CD14-positive monocyte (primary cell): ENCODE measurements around the gene STX18. TPM values are rescaled to one million over a fixed set of nuclear protein-coding genes. Genes with fewer than 3 reads are reported as not detected.
"Not testable (repeated sequence)": the region's sequence is repeated elsewhere in the genome, so short reads cannot be mapped to it uniquely, and the experiment has no call there.

Experiments
- DNase-seq, 3 donors: peaks; one replicate each; pipeline ENCODE4 v3.0.0-alpha.2; 2011 to 2022
- H2AFZ ChIP-seq: 2 replicates; pipeline ENCODE4 v1.6.0; 2012; ENCODE audit warnings: mild to moderate bottlenecking, low read depth, low read length, inconsistent platforms; ENCODE audit not compliant: insufficient read depth, poor library complexity, severe bottlenecking
- H3K27ac ChIP-seq, 2 donors: 1 replicate in 1 of 2; 2 replicates in 1 of 2; pipeline ENCODE4 v1.5.1; 2012 to 2013; ENCODE audit warnings: low read length in 2 of 2, control low read depth in 1 of 2, inconsistent platforms in 1 of 2, low read depth in 1 of 2, mild to moderate bottlenecking in 1 of 2
- H3K27me3 ChIP-seq, 2 donors: one replicate each; pipeline versions ENCODE4 v1.6.0 to v1.6.1; 2011 to 2013; ENCODE audit warnings: low read length in 2 of 2; ENCODE audit not compliant: control insufficient read depth in 2 of 2, insufficient read depth in 2 of 2
- H3K36me3 ChIP-seq, 2 donors: replicated peaks in 1 of 2; 1 replicate in 1 of 2; 2 replicates in 1 of 2; pipeline versions ENCODE4 v1.5.1 to v1.6.1; 2012 to 2013; ENCODE audit warnings: low read length in 2 of 2, control low read depth in 1 of 2, inconsistent platforms in 1 of 2, mild to moderate bottlenecking in 1 of 2; ENCODE audit not compliant: insufficient read depth in 2 of 2, control insufficient read depth in 1 of 2
- H3K4me1 ChIP-seq, 2 donors: 1 replicate in 1 of 2; 2 replicates in 1 of 2; pipeline versions ENCODE4 v1.5.1 to v1.6.1; 2012 to 2013; ENCODE audit warnings: low read length in 2 of 2, control low read depth in 1 of 2, inconsistent platforms in 1 of 2, mild to moderate bottlenecking in 1 of 2, moderate library complexity in 1 of 2; ENCODE audit not compliant: insufficient read depth in 2 of 2, control insufficient read depth in 1 of 2
- H3K4me2 ChIP-seq: replicated peaks from 2 replicates; pipeline ENCODE3; 2012; ENCODE audit warnings: low read length, moderate library complexity, mild to moderate bottlenecking; ENCODE audit not compliant: poor library complexity, severe bottlenecking; ENCODE audit errors: extremely low read depth
- H3K4me3 ChIP-seq, 3 experiments: fragments of 200-600 bp in 1 of 3; sonication (generic) in 1 of 3; replicated peaks in 1 of 3; 1 replicate in 2 of 3; 2 replicates in 1 of 3; pipeline ENCODE4 v1.5.1; 2011 to 2013; ENCODE audit warnings: low read length in 3 of 3, mild to moderate bottlenecking in 3 of 3, control low read depth in 2 of 3, low read depth in 2 of 3, inconsistent platforms in 1 of 3, moderate library complexity in 1 of 3
- H3K79me2 ChIP-seq: 2 replicates; pipeline ENCODE4 v1.6.0; 2012; ENCODE audit warnings: mild to moderate bottlenecking, control low read depth, inconsistent platforms, low read length, moderate library complexity; ENCODE audit not compliant: insufficient read depth
- H3K9ac ChIP-seq: 2 replicates; pipeline ENCODE4 v1.6.0; 2017; ENCODE audit warnings: low read length, mild to moderate bottlenecking; ENCODE audit not compliant: insufficient read depth, poor library complexity, severe bottlenecking
- H3K9me3 ChIP-seq, 2 donors: replicated peaks in 1 of 2; 1 replicate in 1 of 2; 2 replicates in 1 of 2; pipeline versions ENCODE4 v1.5.1 to v1.6.1; 2012 to 2013; ENCODE audit warnings: low read length in 2 of 2, control low read depth in 1 of 2; ENCODE audit not compliant: control insufficient read depth in 1 of 2, insufficient read depth in 1 of 2
- H4K20me1 ChIP-seq: 2 replicates; pipeline ENCODE4 v1.6.0; 2012; ENCODE audit warnings: mild to moderate bottlenecking, low read length, control low read depth, moderate library complexity; ENCODE audit not compliant: insufficient read depth
- H3K27ac Mint-ChIP-seq, 7 donors: one replicate each; pipeline ENCODE4 v1.8.0; 2020; ENCODE audit warnings: mild to moderate bottlenecking in 7 of 7, mixed read lengths in 7 of 7, moderate library complexity in 6 of 7, inconsistent platforms in 2 of 7
- H3K27me3 Mint-ChIP-seq, 3 donors: one replicate each; pipeline ENCODE4 v1.8.0; 2021 to 2022; ENCODE audit warnings: low read depth in 3 of 3, mild to moderate bottlenecking in 3 of 3, mixed read lengths in 3 of 3, moderate library complexity in 3 of 3, inconsistent platforms in 1 of 3
- H3K36me3 Mint-ChIP-seq, 2 donors: one replicate each; pipeline ENCODE4 v1.8.0; 2020; ENCODE audit warnings: mixed read lengths in 2 of 2, inconsistent platforms in 1 of 2, mild to moderate bottlenecking in 1 of 2
- H3K4me1 Mint-ChIP-seq: one replicate; pipeline ENCODE4 v1.8.0; 2020; ENCODE audit warnings: mild to moderate bottlenecking, mixed read lengths
- H3K4me3 Mint-ChIP-seq, 2 donors: one replicate each; pipeline ENCODE4 v1.8.0; 2020; ENCODE audit warnings: mild to moderate bottlenecking in 2 of 2, mixed read lengths in 2 of 2, moderate library complexity in 1 of 2
- H3K9me3 Mint-ChIP-seq, 7 donors: one replicate each; pipeline ENCODE4 v1.8.0; 2020 to 2022; ENCODE audit warnings: mixed read lengths in 7 of 7, mild to moderate bottlenecking in 6 of 7, moderate library complexity in 6 of 7, inconsistent platforms in 2 of 7
- CTCF ChIP-seq: fragments of 200-600 bp; IDR thresholded peaks from one replicate; pipeline ENCODE4 v1.8.0; 2022; ENCODE audit warnings: antibody characterized with exemption, mild to moderate bottlenecking
- WGBS: methylation state at CpG from one replicate; pipeline ENCODE4 v1.1.5; 2013; ENCODE audit warnings: missing lambda C conversion rate; ENCODE audit not compliant: insufficient coverage; 5-methylcytosine and 5-hydroxymethylcytosine counted together
- intact Hi-C, 2 donors: fragments of 100-400 bp; cut with micrococcal nuclease; formaldehyde crosslinking; loops; one replicate each; pipeline versions ENCODE4 v1.15.0 to v1.15.1; 2023
- polyA plus RNA-seq, 3 donors: library from polyadenylated mRNA; depleted of rRNA in 1 of 3; unstranded in 2 of 3; stranded (reverse) in 1 of 3; fragments of 300-500 nt in 2 of 3; fragments of >200 nt in 1 of 3; fragmentation: Illumina TruSeq in 2 of 3; gene quantifications; 1 replicate in 2 of 3; 2 replicates in 1 of 3; pipeline ENCODE4 v1.2.3, GENCODE V29; 2012 to 2021

The STX18 gene
- polyA plus RNA-seq, 3 donors, result 19.0 to 24.1 (median 19.6) TPM

- Mint-ChIP-seq H3K36me3 (peaks cover 9 to 10% of the 10 kb centered on the region in 2 donors), H3K27ac (no peak overlapping the region), H3K4me1 (no peaks in the 10 kb centered on the region), H3K9me3 (peaks cover 0 to 3% (median 0%) of the 10 kb centered on the region in 7 donors), H3K27me3 (peaks cover 0 to 3% (median 0%) of the 10 kb centered on the region in 3 donors), H3K4me3 (no peak overlapping the region)
- TF ChIP-seq CTCF, result no peak
- Histone ChIP-seq H4K20me1 (no peaks in the 10 kb centered on the region), H3K9ac (no peak overlapping the region), H3K9me3 (no peaks in the 10 kb centered on the region), H3K4me1 (no peaks in the 10 kb centered on the region), H3K79me2 (no peaks in the 10 kb centered on the region), H3K4me2 (no peak overlapping the region), H2AFZ (no peak overlapping the region), H3K27ac (no peak overlapping the region), H3K36me3 (no peaks in the 10 kb centered on the region), H3K4me3 (no peak overlapping the region), H3K27me3 (no peaks in the 10 kb centered on the region)
- intact Hi-C loops, result no loop called here
- WGBS, result no CpG with 5 or more reads among the region's 2 CpGs
- no peak for DNase-seq
Observed at GRCh38 chr4:4554234-4554633, 12.4 kb upstream of the STX18 start.

GRCh38 chr4:4552042-4552441 lies 10.2 kb upstream of the STX18 start:
- H3K4me3 Mint-ChIP-seq, H2AFZ ChIP-seq, H3K27ac Mint-ChIP-seq, intact Hi-C loops, H3K4me1 Mint-ChIP-seq, H3K4me3 ChIP-seq, H3K9me3 ChIP-seq, H3K4me1 ChIP-seq, H3K9me3 Mint-ChIP-seq, H3K27me3 Mint-ChIP-seq, H3K9ac ChIP-seq, H3K27me3 ChIP-seq, H4K20me1 ChIP-seq, DNase-seq, H3K27ac ChIP-seq, H3K4me2 ChIP-seq, H3K79me2 ChIP-seq, H3K36me3 ChIP-seq: not testable (repeated sequence)
- 88% methylated on average over 1 of the region's 5 CpGs for WGBS
- H3K36me3 Mint-ChIP-seq, result peaks cover 9 to 10% of the 10 kb centered on the region in 2 donors

- H3K9me3 ChIP-seq, H3K79me2 ChIP-seq, H3K27me3 Mint-ChIP-seq, H3K4me3 Mint-ChIP-seq, H3K9ac ChIP-seq, H3K4me2 ChIP-seq, H2AFZ ChIP-seq, H3K4me1 ChIP-seq, intact Hi-C loops, H3K27ac ChIP-seq, H4K20me1 ChIP-seq, H3K36me3 ChIP-seq, DNase-seq, H3K4me3 ChIP-seq, H3K4me1 Mint-ChIP-seq, H3K27ac Mint-ChIP-seq, H3K9me3 Mint-ChIP-seq, H3K27me3 ChIP-seq: not testable (repeated sequence)
- WGBS, result no CpG with 5 or more reads among the region's 4 CpGs
- H3K36me3 Mint-ChIP-seq, result peaks cover 10 to 12% of the 10 kb centered on the region in 2 donors
Observed at GRCh38 chr4:4550161-4550560, 8.3 kb upstream of the STX18 start.
